HUDEP-2 (cell line): ENCODE data around the gene PARD6G.

Experiments used
- DNase-seq, 76 experiments: peaks; one replicate each; lab custom pipeline; 2025; ENCODE audit not compliant: unreplicated experiment in 76 of 76; lab: John Stamatoyannopoulos, UW

Gene PARD6G

DNA sequence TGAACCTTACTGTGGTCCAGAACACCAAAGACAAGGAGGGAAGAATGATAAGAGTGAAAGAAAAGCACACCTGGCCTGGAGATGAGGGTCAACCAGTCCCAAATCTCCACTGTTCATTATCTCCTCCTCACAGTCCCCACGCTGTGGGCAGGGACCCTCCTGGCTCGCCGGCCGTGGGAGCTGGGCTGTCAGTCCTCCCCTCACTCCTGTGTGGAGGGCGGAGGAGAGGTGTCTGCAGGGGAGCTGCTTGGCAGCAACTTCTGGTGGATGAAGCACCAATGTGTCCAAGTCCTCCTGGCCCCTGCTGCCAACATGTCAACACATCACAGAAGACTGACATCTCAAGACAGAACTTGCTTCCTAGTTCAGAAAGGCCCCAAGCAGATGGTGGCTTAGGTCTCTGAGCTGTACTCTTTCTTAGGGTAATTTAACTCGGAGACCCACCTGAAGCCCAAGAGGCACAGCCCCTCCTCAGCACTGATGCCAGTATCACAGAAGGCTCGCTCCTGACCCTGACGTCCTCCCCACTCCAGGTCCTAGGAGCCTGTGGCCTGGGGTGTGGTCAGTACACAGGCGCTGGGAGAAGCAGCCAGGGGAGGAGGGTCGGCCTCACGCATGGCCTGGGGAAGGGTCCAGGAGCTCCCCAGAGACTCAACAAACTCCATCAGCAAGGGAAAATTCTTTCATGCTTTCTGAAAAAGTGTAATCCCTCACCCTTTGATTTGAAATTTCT lies 54.5 kb downstream of the PARD6G start:
- DNase-seq, result no peak

DNA sequence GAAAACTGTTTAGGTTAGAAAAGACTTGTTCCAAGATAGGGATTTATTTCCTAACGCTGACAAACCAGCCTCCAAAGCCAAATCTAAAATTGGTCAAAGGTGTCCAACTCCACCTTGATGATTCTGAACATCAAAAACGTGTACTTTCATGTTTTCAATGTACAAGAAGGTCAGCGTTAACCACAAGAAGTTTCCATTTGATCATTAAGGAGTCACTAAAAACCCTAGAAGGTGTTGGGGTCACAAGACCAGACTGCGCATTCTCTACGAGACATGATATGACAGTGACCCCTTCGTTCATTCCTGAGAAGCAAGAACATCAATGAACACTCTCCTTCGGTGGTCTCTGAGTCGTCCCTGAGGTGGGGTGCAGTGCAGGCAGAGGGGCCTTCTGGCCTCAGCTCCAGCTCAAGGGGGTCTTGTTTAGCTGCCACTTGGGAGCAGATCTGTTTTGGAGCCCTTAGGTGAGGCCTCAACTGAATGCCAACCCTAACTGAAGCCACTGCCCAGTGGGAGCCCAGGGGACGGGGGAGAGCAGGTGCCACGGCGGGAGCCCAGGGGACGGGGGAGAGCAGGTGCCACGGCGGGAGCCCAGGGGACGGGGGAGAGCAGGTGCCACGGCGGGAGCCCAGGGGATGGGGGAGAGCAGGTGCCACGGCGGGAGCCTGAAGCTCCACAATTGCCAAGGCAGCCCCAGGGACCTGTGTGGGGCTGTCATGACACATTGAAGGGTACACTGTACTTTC lies 55.2 kb downstream of the PARD6G start:
- no peak for DNase-seq

DNA sequence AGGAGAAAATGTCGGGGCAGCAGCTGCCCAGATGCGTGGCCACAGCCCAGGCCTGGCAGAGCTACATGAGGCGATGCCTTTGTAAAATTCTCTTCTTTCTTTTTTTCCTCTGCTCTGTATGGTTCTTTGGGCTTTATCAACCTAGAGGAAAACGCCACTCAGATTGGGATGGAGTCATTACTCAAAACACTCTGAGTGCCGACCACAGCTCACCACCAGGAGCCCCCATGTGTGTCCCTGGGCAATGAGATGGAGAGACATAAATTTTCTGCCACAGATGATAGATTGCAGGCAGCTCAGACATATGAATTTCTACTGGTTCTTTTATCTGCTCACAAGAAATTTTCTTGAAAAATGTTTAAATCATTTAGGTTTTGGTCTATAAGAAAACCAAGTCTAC lies 56.0 kb downstream of the PARD6G start:
- DNase-seq, result no peak

DNA sequence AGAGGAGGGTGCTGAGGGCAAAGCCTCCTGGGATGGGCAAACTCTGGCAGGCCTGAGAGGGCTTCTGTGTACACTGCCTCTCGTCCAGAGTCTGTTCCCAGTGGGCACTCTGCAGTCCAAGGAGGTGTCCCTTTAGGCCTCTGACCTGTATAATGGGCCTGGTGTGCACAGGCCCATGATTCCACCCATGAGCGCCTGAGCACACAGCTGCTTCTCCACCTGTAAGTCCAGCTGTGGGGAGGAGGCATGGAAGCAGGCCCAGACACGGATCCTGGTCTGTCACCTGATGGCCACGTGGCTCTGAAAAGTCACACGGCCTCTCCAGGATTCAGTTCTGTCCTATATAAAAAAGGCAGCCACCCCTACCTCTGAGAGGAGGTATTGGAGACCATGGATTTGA lies 57.0 kb downstream of the PARD6G start:
- no peak for DNase-seq

DNA sequence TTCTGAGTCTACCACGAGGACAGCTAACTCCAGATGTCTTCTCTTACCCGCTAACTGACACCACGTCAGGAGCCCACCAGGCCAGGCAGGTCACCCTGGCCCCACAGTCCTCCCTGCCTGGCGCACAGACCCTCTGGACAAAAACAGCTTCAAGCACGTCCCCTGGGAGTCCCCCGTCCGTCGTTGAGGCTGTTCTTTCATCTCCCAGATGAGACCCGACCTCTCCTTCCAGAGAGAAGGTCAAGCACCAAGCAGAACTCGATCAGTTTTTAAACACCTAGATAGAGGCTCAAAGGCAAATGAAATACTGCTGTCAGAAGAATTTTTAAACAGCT lies 57.8 kb downstream of the PARD6G start:
- DNase-seq, result no peak

DNA sequence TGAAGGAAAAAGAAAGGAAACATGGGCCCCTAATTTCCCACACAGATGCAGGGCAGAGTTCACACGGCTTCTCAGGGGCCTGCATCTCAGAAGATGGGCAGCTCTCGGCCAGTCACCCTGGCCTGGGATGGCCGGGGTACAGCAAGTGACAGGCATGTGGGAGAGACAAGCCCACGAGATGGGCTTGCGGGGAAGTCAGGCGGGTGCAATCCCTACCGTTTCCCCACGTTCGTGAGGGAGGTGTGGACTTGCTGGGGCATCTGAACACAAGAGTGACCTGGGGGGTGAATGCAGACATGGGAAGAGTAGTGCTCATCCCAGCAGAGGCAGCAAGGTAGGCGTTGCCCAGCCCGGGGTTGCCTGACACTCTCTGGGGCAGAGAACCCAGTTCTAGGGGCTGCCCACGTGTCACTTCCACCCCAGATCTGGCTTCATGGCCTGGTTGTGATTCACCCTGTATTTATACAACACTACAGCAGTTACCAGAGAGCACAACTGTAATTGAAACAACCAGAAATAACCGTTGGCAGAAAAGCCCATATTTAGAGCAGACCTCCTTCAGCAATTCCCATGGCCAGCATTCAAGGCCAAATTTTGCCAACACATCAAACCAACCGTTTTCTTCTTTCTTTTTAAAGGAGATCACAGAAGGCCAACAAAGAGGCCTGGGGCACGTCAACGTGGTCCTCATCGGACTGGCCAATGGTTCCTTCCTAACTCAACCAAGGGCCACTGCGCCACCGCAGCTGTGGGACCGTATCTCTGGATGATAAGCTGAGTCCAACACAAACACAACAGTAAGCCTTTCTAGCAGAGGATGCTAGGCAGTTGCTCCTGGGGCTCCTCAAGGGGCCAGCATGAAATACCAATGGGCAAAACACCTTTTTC lies 58.4 kb downstream of the PARD6G start:
- no peak for DNase-seq

DNA sequence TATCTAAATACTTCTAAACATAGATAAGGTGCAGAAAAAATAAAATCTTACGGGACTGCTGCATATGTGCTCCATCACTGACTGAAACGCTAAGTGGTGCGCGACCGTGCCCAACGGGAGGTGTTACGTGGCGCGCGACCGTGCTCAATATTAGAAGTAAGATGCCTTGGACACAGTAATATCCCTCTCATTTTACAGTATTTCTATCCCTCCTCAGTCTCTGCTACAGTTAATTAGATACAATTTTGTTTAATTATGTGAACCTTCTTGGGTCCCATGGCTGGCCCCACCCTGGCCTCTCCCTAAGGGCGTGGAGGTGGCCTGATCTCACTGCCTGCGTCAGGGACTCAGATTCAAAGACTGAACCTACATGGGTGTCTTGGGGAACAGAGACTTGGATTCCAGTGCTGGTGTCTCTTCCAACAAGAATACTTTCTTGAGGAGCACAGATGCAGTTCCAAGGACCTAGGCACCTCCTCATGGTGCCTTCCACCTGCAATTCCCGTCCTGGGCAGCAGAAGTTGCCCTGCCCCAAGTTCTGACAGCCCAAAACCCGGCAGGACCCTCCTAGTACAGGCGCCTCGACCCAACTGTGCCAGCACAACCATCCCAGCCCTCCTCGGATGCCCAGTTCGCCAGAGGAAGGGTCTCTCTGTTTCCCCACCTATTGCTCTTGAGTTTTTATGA lies 59.2 kb downstream of the PARD6G start:
- DNase-seq, result no peak

DNA sequence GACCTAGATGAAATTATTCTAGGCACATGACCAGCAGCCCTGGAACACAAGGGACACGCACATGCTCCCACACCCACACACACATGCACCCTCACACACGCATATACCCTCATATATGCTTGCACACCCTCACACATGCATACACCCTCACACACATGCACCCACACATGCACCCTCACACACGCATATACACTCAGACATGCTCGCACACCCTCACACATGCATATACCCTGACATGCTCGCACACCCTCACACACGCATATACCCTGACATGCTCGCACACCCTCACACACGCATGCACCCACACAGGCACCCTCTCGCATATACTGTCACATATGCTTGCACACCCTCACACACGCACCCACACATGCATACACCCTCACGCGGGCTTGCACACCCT lies 61.8 kb downstream of the PARD6G start:
- DNase-seq, result no peak

DNA sequence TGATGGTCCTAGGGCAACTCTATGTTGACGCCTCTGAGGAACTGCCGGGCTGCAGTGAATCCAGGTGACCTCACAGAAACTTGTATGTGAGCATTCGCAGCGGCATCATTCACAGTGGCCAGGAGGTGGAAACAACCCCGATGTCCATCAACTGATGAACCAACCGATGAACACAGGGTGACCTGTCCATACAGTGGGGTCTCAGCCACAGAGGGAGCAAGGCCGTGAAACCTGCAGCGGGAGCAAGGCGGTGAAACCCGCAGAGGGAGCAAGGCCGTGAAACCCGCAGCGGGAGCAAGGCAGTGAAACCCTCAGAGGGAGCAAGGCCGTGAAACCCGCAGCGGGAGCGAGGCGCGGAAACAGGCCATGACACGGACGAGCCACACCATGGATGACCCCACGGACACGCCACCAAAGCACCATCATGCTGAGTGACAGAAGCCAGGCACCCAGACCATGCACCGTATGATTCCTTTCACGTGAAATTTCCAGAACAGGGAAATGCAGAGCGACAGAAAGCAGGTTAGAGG lies 63.0 kb downstream of the PARD6G start:
- DNase-seq, result no peak

DNA sequence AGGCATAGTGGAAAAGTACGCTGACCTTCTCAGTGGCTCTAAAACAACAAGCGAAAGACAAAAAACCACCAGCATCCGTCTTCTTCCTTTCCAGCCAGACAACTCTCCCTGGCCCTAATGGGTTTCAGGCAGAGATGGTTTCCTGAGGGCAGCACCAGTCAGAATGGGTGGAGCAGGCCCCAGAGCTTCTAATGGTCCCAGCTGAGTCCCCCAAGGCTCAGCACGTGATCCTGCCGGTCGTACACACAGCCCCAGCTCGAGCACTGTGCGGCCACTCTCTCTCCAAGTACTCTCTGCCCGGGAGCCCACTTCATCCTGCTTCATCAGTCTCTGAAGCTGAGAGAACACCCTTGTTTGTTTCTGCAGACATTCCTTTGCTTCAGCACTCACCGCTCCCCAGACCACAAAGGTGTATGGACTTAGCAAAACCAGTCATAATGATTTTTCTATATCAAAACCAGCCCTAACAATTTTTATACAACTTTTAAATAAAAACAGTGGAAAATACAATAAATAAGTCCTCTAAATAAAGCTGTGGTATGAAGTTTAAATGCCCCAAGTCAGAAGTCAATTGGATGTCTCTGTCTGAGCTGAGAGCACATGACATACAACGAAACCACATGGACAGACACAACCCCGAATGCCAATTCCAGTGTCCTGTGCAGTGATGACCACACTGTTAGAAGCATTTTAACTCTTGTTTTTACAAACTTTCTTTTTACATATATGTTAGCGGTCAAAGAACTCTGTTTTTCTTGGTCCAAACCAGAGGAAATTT lies 63.9 kb downstream of the PARD6G start:
- no peak for DNase-seq

DNA sequence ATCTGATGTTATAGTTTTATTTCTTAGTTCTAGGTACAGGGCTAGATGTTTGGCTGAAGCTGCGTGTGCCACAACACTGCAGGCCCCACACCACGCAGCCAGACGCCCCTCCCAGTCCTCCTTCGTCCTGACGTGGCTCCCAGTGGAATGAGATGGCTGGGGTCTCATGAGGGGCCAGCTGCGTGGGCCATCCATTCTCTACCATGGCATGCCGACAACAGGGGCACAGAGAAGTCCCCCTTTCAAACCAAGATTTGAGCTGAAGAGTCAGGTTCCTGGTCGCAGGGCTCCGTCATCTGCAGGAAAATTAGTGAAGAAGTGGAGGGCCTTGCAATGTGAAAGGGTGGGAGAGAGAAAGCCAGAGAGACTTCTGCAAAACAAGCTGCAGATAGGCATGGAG lies 64.5 kb downstream of the PARD6G start:
- no peak for DNase-seq

DNA sequence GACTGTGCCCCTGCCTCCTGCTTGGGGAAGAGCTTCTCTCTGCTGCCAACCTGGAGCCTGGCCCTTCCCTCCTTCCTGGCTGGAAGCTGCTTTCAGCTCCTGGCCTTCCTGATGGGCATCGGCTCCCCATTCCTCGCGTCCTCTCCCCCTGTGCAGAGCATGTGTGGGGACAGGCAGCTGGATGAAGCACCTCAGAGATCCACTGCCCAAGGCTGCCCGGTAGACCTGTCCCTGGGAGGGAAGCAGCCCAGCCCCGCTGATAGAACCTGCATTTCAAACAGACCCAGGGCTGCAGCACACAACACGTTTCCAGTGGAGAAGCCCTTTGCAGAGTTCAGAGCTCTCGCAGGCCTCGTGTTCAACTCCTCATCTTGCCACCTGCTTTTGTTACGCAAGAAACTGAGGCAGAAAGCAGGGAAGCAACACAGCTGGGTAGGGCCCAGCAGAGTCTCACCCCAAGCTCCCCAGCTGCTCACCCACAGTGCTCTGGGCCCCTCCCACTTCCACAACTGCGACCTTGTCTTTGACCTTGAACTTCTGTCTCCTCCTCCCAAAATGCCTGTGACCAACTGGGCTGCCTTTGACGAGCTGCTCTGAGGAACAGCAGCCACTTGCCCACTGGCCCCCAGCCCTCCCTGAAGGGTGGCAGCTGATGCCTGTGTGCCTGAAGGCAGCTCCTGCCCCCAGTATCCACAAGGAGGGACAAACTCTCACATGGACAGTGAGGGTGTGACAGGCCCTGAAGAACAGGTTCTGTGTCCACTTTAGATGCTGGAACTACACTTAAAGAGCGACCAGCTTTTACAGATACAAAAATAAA lies 65.5 kb downstream of the PARD6G start:
- no peak for DNase-seq

DNA sequence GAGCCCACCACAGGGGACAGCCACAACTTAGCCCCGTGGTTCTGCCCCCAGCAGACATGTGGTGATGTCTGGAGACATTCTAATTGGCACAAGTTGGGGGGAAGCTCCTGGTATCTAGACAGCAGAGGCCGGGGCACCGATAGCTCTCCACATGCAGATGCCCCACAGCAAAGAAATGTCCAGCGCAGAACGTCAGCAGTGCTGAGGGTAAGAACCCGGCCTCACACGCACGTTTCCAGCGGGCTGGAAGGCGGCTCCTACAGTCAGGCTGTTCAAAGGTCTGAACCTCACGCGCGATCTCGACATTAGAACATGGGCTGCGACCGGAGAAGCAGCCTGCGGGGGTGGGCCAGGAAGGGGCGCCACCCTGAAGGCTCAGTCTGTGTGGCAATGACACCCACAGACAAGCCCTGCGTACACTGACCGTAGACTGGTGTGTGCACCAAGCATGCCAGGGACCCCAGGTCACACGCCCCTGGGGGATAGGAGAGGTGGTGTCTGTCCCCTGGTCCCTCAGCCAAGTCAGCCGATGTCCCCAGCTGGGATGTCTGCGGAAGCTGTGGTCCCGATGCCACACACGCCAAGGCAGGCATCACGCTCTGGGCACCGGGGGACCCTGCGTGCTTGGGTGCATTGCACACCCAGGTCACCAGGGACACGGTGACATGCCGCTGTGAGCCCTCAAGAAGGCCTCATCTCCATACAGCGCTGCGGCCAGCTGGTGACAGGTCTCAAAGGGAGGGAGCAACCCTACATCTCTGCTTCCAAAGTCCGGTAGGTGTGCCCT lies 66.3 kb downstream of the PARD6G start:
- no peak for DNase-seq

DNA sequence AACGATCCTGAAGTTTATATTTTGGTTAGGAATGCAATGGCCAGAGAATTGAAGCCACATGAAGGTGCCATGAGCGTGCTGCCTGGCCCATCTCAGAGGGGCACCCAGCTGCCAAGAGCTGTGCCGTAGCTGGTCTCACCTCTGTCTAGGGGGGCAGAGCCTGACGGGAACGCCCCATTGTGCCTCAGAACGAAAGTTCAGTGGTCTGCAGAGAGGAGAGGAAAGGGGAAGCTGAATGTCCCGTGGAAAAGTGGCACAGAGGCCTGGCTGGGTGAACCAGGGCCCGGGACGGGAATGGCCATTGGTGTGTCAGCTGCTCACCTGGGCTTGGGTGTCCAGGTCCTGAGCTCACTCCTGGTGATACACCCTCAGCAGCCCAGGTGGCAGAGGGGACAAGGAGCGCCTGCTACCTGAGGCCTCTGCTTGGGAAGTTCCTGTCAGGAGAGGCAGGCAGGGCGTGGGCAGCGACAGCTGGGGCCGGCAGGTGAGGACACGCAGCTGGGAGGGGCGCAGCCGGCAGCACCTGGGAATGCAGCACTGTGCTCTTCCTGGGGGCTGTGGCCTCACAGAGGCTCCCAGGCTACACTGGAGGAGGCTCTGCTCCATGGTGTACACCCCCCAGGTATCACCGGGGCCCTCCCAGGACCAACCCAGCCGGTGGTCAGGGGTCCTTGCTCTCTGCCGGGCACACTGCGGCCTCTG lies 67.3 kb downstream of the PARD6G start:
- DNase-seq, result no peak

DNA sequence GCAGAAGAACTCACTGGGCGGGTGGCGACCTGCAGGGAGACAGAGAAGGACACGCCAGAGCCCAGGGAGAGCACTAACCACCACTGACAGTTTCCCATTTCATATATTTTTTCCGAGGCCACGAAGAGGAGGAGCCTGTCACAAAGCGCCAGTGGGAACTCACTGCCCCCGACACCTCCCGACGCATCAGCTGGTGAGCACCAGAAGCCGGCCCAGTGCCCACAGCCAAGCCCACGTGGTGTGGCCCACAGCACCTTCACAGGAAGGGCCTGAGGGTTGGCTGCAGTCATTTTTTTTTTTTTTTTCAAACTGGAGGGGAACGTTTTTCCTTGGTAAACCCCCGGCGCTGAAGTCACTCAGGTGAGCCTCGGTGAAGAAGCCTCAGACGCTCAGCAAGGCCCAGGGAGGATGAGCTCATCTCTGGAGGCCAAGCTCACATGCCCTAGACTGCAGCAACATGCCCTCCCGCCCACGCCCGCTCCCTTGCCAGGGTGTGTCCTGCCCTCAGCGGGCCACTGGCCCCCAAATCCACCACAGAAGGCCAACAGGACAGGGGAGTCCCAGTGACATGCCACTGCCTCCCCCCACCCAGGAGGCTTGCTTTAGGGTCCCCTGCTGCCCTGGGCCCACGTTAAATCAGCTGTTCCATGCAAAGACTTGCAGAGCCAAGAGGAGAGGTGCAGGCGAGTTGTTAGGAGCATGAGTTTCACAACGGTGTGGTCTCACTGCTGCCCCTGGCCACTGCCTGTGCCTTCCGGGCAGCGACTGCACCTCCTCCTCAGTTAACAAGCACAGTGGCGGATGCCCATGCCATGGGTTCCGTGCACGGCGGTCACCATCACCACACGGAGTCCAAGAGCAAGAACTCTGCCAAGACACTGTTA lies 68.1 kb downstream of the PARD6G start:
- DNase-seq, result no peak

DNA sequence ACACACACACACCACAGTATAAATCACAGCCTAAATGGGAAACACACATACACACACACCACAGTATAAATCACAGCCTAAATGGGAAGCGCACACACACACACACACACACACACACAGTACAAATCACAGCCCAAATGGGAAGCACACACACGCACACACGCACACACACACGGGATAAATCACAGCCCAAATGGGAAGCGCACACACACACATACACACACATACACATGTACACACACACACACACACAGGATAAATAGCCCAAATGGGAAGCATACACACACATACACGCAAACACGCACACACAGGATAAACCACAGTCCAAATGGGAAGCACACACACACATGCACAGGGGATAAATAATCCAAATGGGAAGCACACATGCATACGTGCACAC lies 70.2 kb downstream of the PARD6G start:
- DNase-seq, result no peak
